HG02973 (cell line): Measurements from ENCODE around the gene CRCP.

Experiments
- ATAC-seq: cut with Tn5 transposase; IDR thresholded peaks from one replicate; pipeline ENCODE4 v1.9.1; 2021; ENCODE audit warnings: moderate library complexity; ENCODE audit not compliant: unreplicated experiment

The CRCP gene

GRCh38 chr7:66186991-66187390 lies 72.3 kb downstream of the CRCP start:
- no peak for ATAC-seq

- ATAC-seq = no peak
Measured at GRCh38 chr7:66187905-66188304, 73.3 kb downstream of the CRCP start.

GRCh38 chr7:66188645-66189044 lies 74.0 kb downstream of the CRCP start:
- no peak for ATAC-seq

- no peak for ATAC-seq
Measured at GRCh38 chr7:66189695-66190503, 75.3 kb downstream of the CRCP start.

- no peak for ATAC-seq
Measured at GRCh38 chr7:66190504-66190857, 75.8 kb downstream of the CRCP start.

- ATAC-seq = no peak
Measured at GRCh38 chr7:66193146-66193725, 78.6 kb downstream of the CRCP start.

- no peak for ATAC-seq
Measured at GRCh38 chr7:66198469-66198868, 83.8 kb downstream of the CRCP start.

GRCh38 chr7:66198956-66199355 lies 84.3 kb downstream of the CRCP start:
- ATAC-seq = no peak

- no peak for ATAC-seq
Measured at GRCh38 chr7:66202441-66202840, 87.8 kb downstream of the CRCP start.
